Activated CD8-positive, alpha-beta memory T cell treated with anti-CD3 and anti-CD28 coated beads, Interleukin-2, amount 10 ng/mL, durations not matched to agents 7 days and 5 days (primary cell): ENCODE results near the gene EEF2. TPM values are rescaled to one million over a fixed set of nuclear protein-coding genes. Genes with fewer than 3 reads are reported as not detected.

Source experiments
- ATAC-seq: fragments of 150-1000 bp; cut with Tn5 transposase; one replicate; pipeline ENCODE4 v1.10.0; 2021; ENCODE audit warnings: moderate library complexity
- CTCF ChIA-PET: fragments of 350-600 bp; sonication (Branson Sonifier 250); formaldehyde crosslinking; loops from one replicate; lab custom pipeline; 2021; ENCODE audit warnings: antibody characterized with exemption; lab: Charles Lee
- DNase-seq: peaks from one replicate; pipeline ENCODE4 v3.0.0-alpha.2; 2020
- H3K27ac Mint-ChIP-seq: one replicate; pipeline ENCODE4 v1.8.0; 2021; ENCODE audit warnings: mild to moderate bottlenecking, mixed read lengths
- H3K27me3 Mint-ChIP-seq: one replicate; pipeline ENCODE4 v1.8.0; 2021; ENCODE audit warnings: mixed read lengths
- H3K36me3 Mint-ChIP-seq: one replicate; pipeline ENCODE4 v1.8.0; 2021; ENCODE audit warnings: mild to moderate bottlenecking, mixed read lengths
- H3K4me1 Mint-ChIP-seq: one replicate; pipeline ENCODE4 v1.8.0; 2021; ENCODE audit warnings: mixed read lengths
- H3K4me3 Mint-ChIP-seq: one replicate; pipeline ENCODE4 v1.8.0; 2021; ENCODE audit warnings: mild to moderate bottlenecking, moderate library complexity, mixed read lengths
- H3K9me3 Mint-ChIP-seq: one replicate; pipeline ENCODE4 v1.8.0; 2022; ENCODE audit warnings: low read depth, mixed read lengths
- total RNA-seq, 2 experiments: library from RNA; stranded (reverse); gene quantifications; one replicate each; pipeline ENCODE4 v1.2.3, GENCODE V29; 2021

EEF2 gene
- total RNA-seq, 2 experiments from 2014 or later: 1,382 to 1,952 TPM

GRCh38 chr19:4023600-4024398, 38.5 kb upstream of the EEF2 start:
- peaks cover 4% of the 10 kb centered on the region for H3K9me3 Mint-ChIP-seq
- CTCF ChIA-PET: no interaction called here
- DNase-seq (no peak), ATAC-seq (no peak)
- no peaks in the 10 kb centered on the region for H3K27me3 Mint-ChIP-seq
- H3K27ac Mint-ChIP-seq: no peak overlapping the region
- H3K4me3 Mint-ChIP-seq: no peak overlapping the region
- peaks cover 8% of the 10 kb centered on the region for H3K36me3 Mint-ChIP-seq
- H3K4me1 Mint-ChIP-seq: peaks cover 2% of the 10 kb centered on the region

GRCh38 chr19:4019578-4019977, 34.3 kb upstream of the EEF2 start:
- ATAC-seq: no peak
- Mint-ChIP-seq H3K27me3 (no peaks in the 10 kb centered on the region), H3K4me3 (no peak overlapping the region), H3K36me3 (peaks cover 11% of the 10 kb centered on the region), H3K9me3 (peaks cover 4% of the 10 kb centered on the region), H3K4me1 (peaks cover 2% of the 10 kb centered on the region), H3K27ac (no peak overlapping the region)
- CTCF ChIA-PET: no interaction called here
- no peak for DNase-seq

- Mint-ChIP-seq H3K9me3 (peaks cover 4% of the 10 kb centered on the region), H3K4me3 (no peak overlapping the region), H3K27ac (no peak overlapping the region), H3K4me1 (peaks cover 4% of the 10 kb centered on the region), H3K36me3 (peaks cover 11% of the 10 kb centered on the region), H3K27me3 (no peaks in the 10 kb centered on the region)
- CTCF ChIA-PET: no interaction called here
- DNase-seq: no peak
- no peak for ATAC-seq
These were observed 33.7 kb upstream of the EEF2 start for GRCh38 chr19:4018775-4019504.

GRCh38 chr19:4018140-4018613, 32.9 kb upstream of the EEF2 start:
- no peak overlapping the region for H3K4me3 Mint-ChIP-seq
- H3K9me3 Mint-ChIP-seq: peaks cover 4% of the 10 kb centered on the region
- ATAC-seq (no peak), DNase-seq (no peak)
- H3K27me3 Mint-ChIP-seq: no peaks in the 10 kb centered on the region
- H3K27ac Mint-ChIP-seq: no peak overlapping the region
- peaks cover 4% of the 10 kb centered on the region for H3K4me1 Mint-ChIP-seq
- CTCF ChIA-PET: no interaction called here
- peaks cover 11% of the 10 kb centered on the region for H3K36me3 Mint-ChIP-seq

GRCh38 chr19:4016903-4017638, 31.8 kb upstream of the EEF2 start:
- H3K4me1 Mint-ChIP-seq: peaks cover 3% of the 10 kb centered on the region
- peaks cover 9% of the 10 kb centered on the region for H3K36me3 Mint-ChIP-seq
- no peak overlapping the region for H3K27ac Mint-ChIP-seq
- peaks cover 2% of the 10 kb centered on the region for H3K9me3 Mint-ChIP-seq
- no peak for ATAC-seq
- DNase-seq: no peak
- no peaks in the 10 kb centered on the region for H3K27me3 Mint-ChIP-seq
- H3K4me3 Mint-ChIP-seq: no peak overlapping the region
- CTCF ChIA-PET: no interaction called here

- ATAC-seq (no peak), DNase-seq (no peak)
- no peaks in the 10 kb centered on the region for H3K27me3 Mint-ChIP-seq
- no peaks in the 10 kb centered on the region for H3K9me3 Mint-ChIP-seq
- peaks cover 2% of the 10 kb centered on the region for H3K4me1 Mint-ChIP-seq
- peaks cover 7% of the 10 kb centered on the region for H3K36me3 Mint-ChIP-seq
- no peak overlapping the region for H3K4me3 Mint-ChIP-seq
- H3K27ac Mint-ChIP-seq: no peak overlapping the region
- CTCF ChIA-PET: no interaction called here
These were observed 31.2 kb upstream of the EEF2 start for GRCh38 chr19:4016486-4016885.

- CTCF ChIA-PET: no interaction called here
These were observed 30.6 kb upstream of the EEF2 start for GRCh38 chr19:4015705-4016402.

GRCh38 chr19:4014541-4015491, 29.6 kb upstream of the EEF2 start:
- peak; percentile 62 for ATAC-seq
- Mint-ChIP-seq H3K27me3 (no peaks in the 10 kb centered on the region), H3K36me3 (peaks cover 2% of the 10 kb centered on the region), H3K4me1 (peaks cover 6% of the 10 kb centered on the region), H3K9me3 (no peaks in the 10 kb centered on the region), H3K27ac (no peak overlapping the region), H3K4me3 (no peak overlapping the region)
- CTCF ChIA-PET: no interaction called here
- DNase-seq: no peak

More at GRCh38 chr19:4015705-4016402, 30.6 kb upstream of the EEF2 start:
- no peaks in the 10 kb centered on the region for H3K9me3 Mint-ChIP-seq
- no peaks in the 10 kb centered on the region for H3K27me3 Mint-ChIP-seq
- H3K4me3 Mint-ChIP-seq: no peak overlapping the region
- peaks cover 2% of the 10 kb centered on the region for H3K4me1 Mint-ChIP-seq
- peaks cover 4% of the 10 kb centered on the region for H3K36me3 Mint-ChIP-seq
- no peak overlapping the region for H3K27ac Mint-ChIP-seq
- ATAC-seq: peak; percentile 5
- DNase-seq: no peak

GRCh38 chr19:4013886-4014540, 28.8 kb upstream of the EEF2 start:
- CTCF ChIA-PET: no interaction called here
- Mint-ChIP-seq H3K36me3 (peaks cover 2% of the 10 kb centered on the region), H3K4me1 (peaks cover 11% of the 10 kb centered on the region), H3K27ac (no peak overlapping the region), H3K27me3 (no peaks in the 10 kb centered on the region), H3K9me3 (no peaks in the 10 kb centered on the region), H3K4me3 (no peak overlapping the region)
- no peak for ATAC-seq
- DNase-seq: no peak

GRCh38 chr19:4012975-4013634, 27.8 kb upstream of the EEF2 start:
- CTCF ChIA-PET: no interaction called here
- no peaks in the 10 kb centered on the region for H3K9me3 Mint-ChIP-seq
- no peak for ATAC-seq

GRCh38 chr19:4012092-4012974, 27.1 kb upstream of the EEF2 start:
- ATAC-seq (no peak), DNase-seq (no peak)
- Mint-ChIP-seq H3K4me1 (peaks cover 18% of the 10 kb centered on the region), H3K27ac (no peak overlapping the region), H3K36me3 (peaks cover 1% of the 10 kb centered on the region), H3K4me3 (no peak overlapping the region), H3K9me3 (no peaks in the 10 kb centered on the region), H3K27me3 (no peaks in the 10 kb centered on the region)
- CTCF ChIA-PET: no interaction called here

More at GRCh38 chr19:4012975-4013634, 27.8 kb upstream of the EEF2 start:
- peaks cover 18% of the 10 kb centered on the region for H3K4me1 Mint-ChIP-seq
- no peak for DNase-seq
- H3K36me3 Mint-ChIP-seq: peaks cover 2% of the 10 kb centered on the region
- no peak overlapping the region for H3K4me3 Mint-ChIP-seq
- H3K27me3 Mint-ChIP-seq: no peaks in the 10 kb centered on the region
- H3K27ac Mint-ChIP-seq: no peak overlapping the region
